Mucosa of rectum (tissue), 2 donors: ENCODE data around the gene GAK.

ENCODE experiments used
- H3K27ac ChIP-seq, 2 donors: one replicate each; pipeline ENCODE4 v1.7.0; 2013; ENCODE audit warnings: inconsistent platforms in 2 of 2, low read depth in 2 of 2, low read length in 2 of 2
- H3K27me3 ChIP-seq, 2 donors: one replicate each; pipeline ENCODE4 v1.7.0; 2013; ENCODE audit warnings: low read length in 2 of 2; ENCODE audit not compliant: control insufficient read depth in 2 of 2, insufficient read depth in 2 of 2
- H3K36me3 ChIP-seq, 2 donors: one replicate each; pipeline ENCODE4 v1.7.0; 2013; ENCODE audit warnings: low read length in 2 of 2; ENCODE audit not compliant: control insufficient read depth in 2 of 2, insufficient read depth in 2 of 2
- H3K4me1 ChIP-seq, 2 donors: one replicate each; pipeline ENCODE4 v1.7.0; 2013; ENCODE audit warnings: low read length in 2 of 2, mild to moderate bottlenecking in 1 of 2; ENCODE audit not compliant: control insufficient read depth in 2 of 2, insufficient read depth in 2 of 2
- H3K4me3 ChIP-seq, 2 donors: one replicate each; pipeline ENCODE4 v1.7.0; 2013; ENCODE audit warnings: low read length in 2 of 2
- H3K9ac ChIP-seq, 2 donors: one replicate each; pipeline ENCODE4 v1.7.0; 2013; ENCODE audit warnings: low read length in 2 of 2, low read depth in 1 of 2, mild to moderate bottlenecking in 1 of 2
- H3K9me3 ChIP-seq, 2 donors: one replicate each; pipeline ENCODE4 v1.7.0; 2013; ENCODE audit warnings: low read length in 2 of 2; ENCODE audit not compliant: control insufficient read depth in 2 of 2
- donor health status: healthy.
- donor health status: Normal muscosa, but diverticular disease.

Gene GAK

GRCh38 chr4:878796-879728, 53.1 kb downstream of the GAK start:
- Histone ChIP-seq H3K9me3 (no peaks in the 10 kb centered on the region), H3K36me3 (peaks cover 75 to 86% of the 10 kb centered on the region in 2 donors)

GRCh38 chr4:877502-877901, 54.6 kb downstream of the GAK start:
- no peaks in the 10 kb centered on the region for H3K9me3 ChIP-seq
- no peak overlapping the region for H3K9ac ChIP-seq
- H3K27me3 ChIP-seq: no peaks in the 10 kb centered on the region
- H3K36me3 ChIP-seq: peaks cover 79 to 82% of the 10 kb centered on the region in 2 donors
- no peak overlapping the region for H3K27ac ChIP-seq
- H3K4me1 ChIP-seq: no peaks in the 10 kb centered on the region
- H3K4me3 ChIP-seq: no peak overlapping the region

More at GRCh38 chr4:878796-879728, 53.1 kb downstream of the GAK start:
- Histone ChIP-seq H3K27ac (peak overlapping the region in 1 of 2 donors; percentile 16), H3K9ac (peak overlapping the region in 1 of 2 donors; percentile 32), H3K4me1 (no peaks in the 10 kb centered on the region), H3K4me3 (peak overlapping the region in 1 of 2 donors; percentile 20), H3K27me3 (no peaks in the 10 kb centered on the region)

DNA sequence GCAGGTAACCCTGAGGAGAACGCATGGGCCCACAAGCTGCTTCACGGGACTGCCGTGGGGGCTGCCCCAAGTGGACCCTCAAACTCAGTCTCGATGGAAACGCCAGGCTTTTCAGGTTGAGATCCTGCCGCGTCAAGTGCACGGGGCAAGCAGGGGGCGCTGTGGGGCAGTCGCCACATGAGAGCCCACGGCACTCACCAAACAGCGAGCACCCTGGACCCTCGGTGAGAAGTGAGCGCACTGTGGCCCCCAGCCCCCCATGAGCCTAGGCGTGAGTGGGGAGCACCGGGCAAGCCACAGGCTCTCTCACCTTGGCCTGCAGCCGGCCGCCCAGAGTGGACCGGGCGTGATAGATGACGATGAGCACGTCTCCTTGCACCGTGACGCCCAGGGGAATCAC, 55.3 kb downstream of the GAK start:
- no peak overlapping the region for H3K4me3 ChIP-seq
- H3K36me3 ChIP-seq: peaks cover 79 to 81% of the 10 kb centered on the region in 2 donors
- no peaks in the 10 kb centered on the region for H3K27me3 ChIP-seq
- H3K9me3 ChIP-seq: no peaks in the 10 kb centered on the region
- H3K27ac ChIP-seq: no peak overlapping the region
- H3K9ac ChIP-seq: no peak overlapping the region
- no peaks in the 10 kb centered on the region for H3K4me1 ChIP-seq

- Histone ChIP-seq H3K4me3 (no peak overlapping the region), H3K9me3 (no peaks in the 10 kb centered on the region), H3K4me1 (no peaks in the 10 kb centered on the region), H3K27me3 (no peaks in the 10 kb centered on the region), H3K36me3 (peaks cover 70 to 78% of the 10 kb centered on the region in 2 donors), H3K9ac (no peak overlapping the region), H3K27ac (no peak overlapping the region)
These were observed 56.2 kb downstream of the GAK start for GRCh38 chr4:875818-876423.

GRCh38 chr4:874971-875817, 56.9 kb downstream of the GAK start:
- no peak overlapping the region for H3K27ac ChIP-seq
- no peaks in the 10 kb centered on the region for H3K9me3 ChIP-seq
- H3K27me3 ChIP-seq: no peaks in the 10 kb centered on the region
- peaks cover 68 to 77% of the 10 kb centered on the region in 2 donors for H3K36me3 ChIP-seq
- H3K4me1 ChIP-seq: no peaks in the 10 kb centered on the region
- no peak overlapping the region for H3K9ac ChIP-seq
- no peak overlapping the region for H3K4me3 ChIP-seq

DNA sequence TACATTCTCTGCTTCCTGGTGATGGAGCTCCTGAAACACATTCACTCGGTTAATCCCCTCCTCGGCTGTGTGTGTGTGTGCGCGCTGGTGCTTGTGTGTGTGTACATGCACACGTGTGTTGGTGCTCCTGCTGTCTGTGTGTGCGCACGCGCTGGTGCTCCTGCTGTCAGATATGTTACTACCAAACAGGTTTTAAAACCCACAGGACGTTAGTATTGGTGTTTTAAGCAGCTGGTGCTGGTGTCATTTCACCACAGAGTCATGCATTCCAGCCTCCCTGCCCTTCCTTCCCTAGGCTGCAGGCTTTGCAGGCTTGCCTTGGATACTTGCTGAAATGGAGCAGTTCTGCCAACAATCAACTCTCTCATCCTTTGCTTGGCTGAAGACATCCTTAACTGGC, 58.1 kb downstream of the GAK start:
- Histone ChIP-seq H3K4me1 (no peaks in the 10 kb centered on the region), H3K36me3 (peaks cover 69 to 77% of the 10 kb centered on the region in 2 donors), H3K9me3 (peaks cover 0 to 2% of the 10 kb centered on the region in 2 donors), H3K9ac (no peak overlapping the region), H3K27ac (no peak overlapping the region), H3K4me3 (no peak overlapping the region), H3K27me3 (no peaks in the 10 kb centered on the region)

DNA sequence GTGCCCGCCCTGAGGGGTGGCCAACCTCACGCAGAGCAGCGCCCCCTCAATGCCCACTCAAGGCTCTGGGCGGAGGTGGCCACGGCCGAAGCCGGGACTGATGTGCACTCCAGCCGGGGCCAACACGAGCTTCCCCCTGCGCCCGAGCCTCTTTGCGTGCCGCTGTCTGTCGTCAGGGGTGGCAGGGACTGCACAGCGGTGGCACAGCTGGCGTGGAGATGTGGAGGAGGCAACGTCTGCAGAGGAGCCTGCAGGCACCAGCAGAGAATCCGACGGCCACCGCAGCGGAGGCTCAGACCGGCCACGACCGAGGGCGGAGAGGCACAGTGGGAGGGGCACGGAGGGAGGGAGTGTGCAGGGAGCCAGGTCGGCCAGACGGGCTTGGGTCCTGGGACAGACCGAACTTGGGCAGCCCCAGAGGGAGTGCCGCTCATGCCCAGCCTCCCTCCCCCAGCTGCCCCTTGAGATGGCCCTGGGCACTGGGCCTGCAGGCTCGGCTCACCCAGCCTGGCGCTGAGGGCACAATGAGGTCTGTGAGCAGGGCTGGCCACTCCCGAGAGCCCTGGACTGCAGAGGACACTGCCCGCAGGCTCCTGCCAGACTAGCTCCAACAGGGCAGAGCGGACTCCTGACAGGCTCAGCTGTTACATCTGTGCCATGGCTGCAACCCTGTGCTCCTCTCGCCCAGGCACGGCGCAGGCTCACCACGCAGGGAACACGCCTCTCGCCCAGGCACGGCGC, 59.7 kb downstream of the GAK start:
- no peak overlapping the region for H3K27ac ChIP-seq
- no peaks in the 10 kb centered on the region for H3K27me3 ChIP-seq
- no peaks in the 10 kb centered on the region for H3K4me1 ChIP-seq
- H3K9me3 ChIP-seq: peaks cover 0 to 2% of the 10 kb centered on the region in 2 donors
- no peak overlapping the region for H3K9ac ChIP-seq
- H3K36me3 ChIP-seq: peaks cover 73 to 82% of the 10 kb centered on the region in 2 donors
- H3K4me3 ChIP-seq: no peak overlapping the region

- no peak overlapping the region for H3K4me3 ChIP-seq
- no peak overlapping the region for H3K27ac ChIP-seq
- no peaks in the 10 kb centered on the region for H3K27me3 ChIP-seq
- no peak overlapping the region for H3K9ac ChIP-seq
- H3K36me3 ChIP-seq: peaks cover 67 to 81% of the 10 kb centered on the region in 2 donors
- H3K4me1 ChIP-seq: no peaks in the 10 kb centered on the region
- H3K9me3 ChIP-seq: peaks cover 0 to 2% of the 10 kb centered on the region in 2 donors
These were observed 60.6 kb downstream of the GAK start for GRCh38 chr4:871484-871883.

DNA sequence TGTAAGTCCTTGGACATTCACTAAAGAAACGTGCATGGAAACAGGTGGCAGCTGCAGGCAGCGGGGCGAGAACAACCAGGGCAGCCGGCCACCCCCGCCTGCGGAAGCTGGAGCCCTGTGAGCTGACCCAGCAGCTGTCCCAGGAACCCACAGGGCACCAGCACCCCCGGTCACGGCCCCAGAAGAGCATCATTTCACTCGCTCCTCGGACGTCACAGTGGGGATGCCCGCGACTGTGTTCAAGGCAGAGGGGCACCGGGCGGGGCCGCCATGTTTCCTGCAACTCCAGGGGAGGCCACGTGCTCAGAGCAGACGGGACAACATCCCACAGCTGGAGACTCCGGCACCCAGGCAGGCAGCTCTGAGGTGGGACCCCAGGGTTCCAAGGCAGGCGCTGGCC, 61.2 kb downstream of the GAK start:
- Histone ChIP-seq H3K36me3 (peaks cover 67 to 80% of the 10 kb centered on the region in 2 donors), H3K4me3 (no peak overlapping the region), H3K27me3 (no peaks in the 10 kb centered on the region), H3K27ac (no peak overlapping the region), H3K9ac (no peak overlapping the region), H3K9me3 (peaks cover 0 to 2% of the 10 kb centered on the region in 2 donors), H3K4me1 (no peaks in the 10 kb centered on the region)
